Esophagus squamous epithelium (tissue), 4 donors: ENCODE data around the gene ATAD3A.

Source experiments
- POLR2A ChIP-seq, 4 donors: fragments of 450-650 bp; IDR thresholded peaks; one replicate each; pipeline ENCODE4 v1.6.1; 2017; ENCODE audit warnings: antibody characterized with exemption in 4 of 4, mild to moderate bottlenecking in 4 of 4, moderate library complexity in 3 of 4
- TF ChIP-seq, protein P1 (sequence below), 6 experiments: fragments of 450-650 bp in 4 of 6; fragments of 200-600 bp in 2 of 6; sonication (generic) in 2 of 6; IDR thresholded peaks; one replicate each; pipeline ENCODE4 v1.5.1; 2016 to 2019; ENCODE audit warnings: antibody characterized with exemption in 6 of 6, mild to moderate bottlenecking in 4 of 6, moderate library complexity in 4 of 6

DNA sequence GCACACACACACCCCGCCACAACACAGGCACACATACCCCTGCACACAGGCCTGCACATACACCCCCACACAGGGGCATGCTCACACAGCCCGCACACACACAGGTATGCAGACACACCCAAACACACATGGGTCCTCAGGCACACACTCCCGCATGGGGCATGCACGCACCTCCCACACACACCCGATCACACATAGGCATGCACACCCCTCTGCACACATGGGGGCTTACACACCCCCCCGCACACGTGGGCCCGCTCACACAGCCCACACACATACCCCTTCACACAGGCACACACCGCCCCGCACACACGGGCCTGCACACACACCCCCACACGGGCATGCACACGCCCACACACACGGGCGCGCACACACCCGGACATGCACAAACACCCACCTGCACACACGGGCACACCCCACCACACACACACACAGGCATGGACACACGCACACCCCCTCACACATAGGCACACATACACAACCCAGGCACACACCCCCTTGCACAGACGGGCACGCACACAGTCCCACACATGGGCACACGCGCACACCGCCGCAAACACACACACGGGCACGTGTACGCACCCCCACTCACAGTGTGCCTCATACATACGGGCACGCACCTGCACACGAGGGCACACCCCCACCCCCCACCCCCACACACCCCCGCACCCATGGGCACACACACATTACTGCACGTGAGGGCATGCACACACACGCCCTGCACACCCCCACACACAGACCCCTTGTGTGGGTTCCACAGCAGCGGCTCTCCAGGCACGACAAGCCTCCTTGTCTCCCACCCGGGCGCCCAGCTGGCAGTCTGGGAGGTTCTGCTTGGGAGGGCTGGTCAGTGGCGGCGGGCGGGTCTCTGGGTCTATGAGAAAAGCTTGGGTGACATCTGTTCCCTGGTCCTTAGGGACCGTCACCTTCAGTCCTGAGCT, 32.1 kb upstream of the ATAD3A start:
- TF ChIP-seq, protein P1, sequence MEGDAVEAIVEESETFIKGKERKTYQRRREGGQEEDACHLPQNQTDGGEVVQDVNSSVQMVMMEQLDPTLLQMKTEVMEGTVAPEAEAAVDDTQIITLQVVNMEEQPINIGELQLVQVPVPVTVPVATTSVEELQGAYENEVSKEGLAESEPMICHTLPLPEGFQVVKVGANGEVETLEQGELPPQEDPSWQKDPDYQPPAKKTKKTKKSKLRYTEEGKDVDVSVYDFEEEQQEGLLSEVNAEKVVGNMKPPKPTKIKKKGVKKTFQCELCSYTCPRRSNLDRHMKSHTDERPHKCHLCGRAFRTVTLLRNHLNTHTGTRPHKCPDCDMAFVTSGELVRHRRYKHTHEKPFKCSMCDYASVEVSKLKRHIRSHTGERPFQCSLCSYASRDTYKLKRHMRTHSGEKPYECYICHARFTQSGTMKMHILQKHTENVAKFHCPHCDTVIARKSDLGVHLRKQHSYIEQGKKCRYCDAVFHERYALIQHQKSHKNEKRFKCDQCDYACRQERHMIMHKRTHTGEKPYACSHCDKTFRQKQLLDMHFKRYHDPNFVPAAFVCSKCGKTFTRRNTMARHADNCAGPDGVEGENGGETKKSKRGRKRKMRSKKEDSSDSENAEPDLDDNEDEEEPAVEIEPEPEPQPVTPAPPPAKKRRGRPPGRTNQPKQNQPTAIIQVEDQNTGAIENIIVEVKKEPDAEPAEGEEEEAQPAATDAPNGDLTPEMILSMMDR (IDR thresholded peaks at IDR 0.05): no peak
- TF ChIP-seq POLR2A (IDR thresholded peaks at IDR 0.05): no peak
